Uterus (tissue), 2 donors: ENCODE measurements around the gene PCDHA8.
"Not testable (repeated sequence)": the region's sequence is repeated elsewhere in the genome, so short reads cannot be mapped to it uniquely, and the experiment has no call there.

ENCODE experiments used
- CTCF ChIP-seq, 4 experiments: fragments of 200-600 bp in 2 of 4; fragments of 450-650 bp in 2 of 4; sonication (generic) in 2 of 4; IDR thresholded peaks; one replicate each; pipeline ENCODE4 v1.5.1; 2016 to 2019; ENCODE audit warnings: antibody characterized with exemption in 4 of 4, mild to moderate bottlenecking in 2 of 4, moderate library complexity in 1 of 4
- POLR2A ChIP-seq, 2 donors: fragments of 450-650 bp; IDR thresholded peaks; one replicate each; pipeline ENCODE4 v1.6.1; 2016; ENCODE audit warnings: antibody characterized with exemption in 2 of 2, mild to moderate bottlenecking in 1 of 2, moderate library complexity in 1 of 2

DNA sequence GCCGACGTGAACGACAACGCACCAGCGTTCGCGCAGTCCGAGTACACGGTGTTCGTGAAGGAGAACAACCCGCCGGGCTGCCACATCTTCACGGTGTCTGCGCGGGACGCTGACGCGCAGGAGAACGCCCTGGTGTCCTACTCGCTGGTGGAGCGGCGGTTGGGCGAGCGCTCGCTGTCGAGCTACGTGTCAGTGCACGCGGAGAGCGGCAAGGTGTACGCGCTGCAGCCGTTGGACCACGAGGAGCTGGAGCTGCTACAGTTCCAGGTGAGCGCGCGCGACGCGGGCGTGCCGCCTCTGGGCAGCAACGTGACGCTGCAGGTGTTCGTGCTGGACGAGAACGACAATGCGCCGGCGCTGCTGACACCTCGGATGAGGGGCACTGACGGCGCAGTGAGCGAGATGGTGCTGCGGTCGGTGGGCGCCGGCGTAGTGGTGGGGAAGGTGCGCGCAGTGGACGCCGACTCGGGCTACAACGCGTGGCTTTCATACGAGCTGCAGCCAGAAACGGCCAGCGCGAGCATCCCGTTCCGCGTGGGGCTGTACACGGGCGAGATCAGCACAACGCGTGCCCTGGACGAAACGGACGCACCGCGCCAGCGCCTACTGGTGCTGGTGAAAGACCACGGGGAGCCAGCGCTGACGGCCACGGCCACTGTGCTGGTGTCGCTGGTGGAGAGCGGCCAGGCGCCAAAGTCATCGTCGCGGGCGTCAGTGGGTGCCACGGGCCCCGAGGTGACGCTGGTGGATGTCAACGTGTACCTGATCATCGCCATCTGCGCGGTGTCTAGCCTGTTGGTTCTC, 9.0 kb downstream of the PCDHA8 start:
- TF ChIP-seq CTCF, POLR2A (IDR thresholded peaks at IDR 0.05): not testable (repeated sequence)
